Left lung (tissue), 10 donors: ENCODE measurements around the gene CIDEB. TPM values are rescaled to one million over a fixed set of nuclear protein-coding genes. Genes with fewer than 3 reads are reported as not detected.
A peak's percentile ranks its signal among the peaks of the same experiment; 100 is the strongest.

Experiments
- ATAC-seq: fragments of 200-7000 bp; cut with Tn5 transposase; one replicate; pipeline ENCODE4 v1.9.1; 2020; ENCODE audit warnings: moderate library complexity
- DNase-seq, 4 donors: peaks; one replicate each; pipeline ENCODE4 v3.0.0-alpha.2; 2013 to 2020
- H3K27ac ChIP-seq, 2 donors: fragments of 200-600 bp; sonication (generic) in 1 of 2; one replicate each; pipeline versions ENCODE4 v1.5.0 to v1.8.0; 2020 to 2021
- H3K27me3 ChIP-seq, 2 donors: fragments of 200-600 bp; sonication (generic) in 1 of 2; one replicate each; pipeline versions ENCODE4 v1.5.0 to v1.8.0; 2020 to 2021
- H3K36me3 ChIP-seq, 2 donors: fragments of 200-600 bp; sonication (generic) in 1 of 2; one replicate each; pipeline versions ENCODE4 v1.5.0 to v1.8.0; 2020 to 2021
- H3K4me1 ChIP-seq, 2 donors: fragments of 200-600 bp; one replicate each; pipeline ENCODE4 v1.8.0; 2021
- H3K4me3 ChIP-seq, 2 donors: fragments of 200-600 bp; sonication (generic) in 1 of 2; one replicate each; pipeline versions ENCODE4 v1.5.0 to v1.8.0; 2020 to 2021; ENCODE audit warnings: mild to moderate bottlenecking in 1 of 2
- H3K9me3 ChIP-seq, 2 donors: fragments of 200-600 bp; sonication (generic) in 1 of 2; one replicate each; pipeline versions ENCODE4 v1.5.0 to v1.8.0; 2020 to 2021
- intact Hi-C, 2 donors: fragments of 100-400 bp; cut with DNase I; formaldehyde crosslinking; loops; one replicate each; pipeline versions ENCODE4 v1.11.2 to v1.14.2; 2022
- polyA plus RNA-seq, 6 donors: library from polyadenylated mRNA; unstranded; fragments of 120-200 nt; gene quantifications; one replicate each; pipeline ENCODE4 v1.2.1, GENCODE V29; 2013; ENCODE audit not compliant: insufficient read length in 6 of 6
- total RNA-seq, 2 donors: library from RNA; stranded (reverse); fragmentation: NEBNext Ultra II Directional; extraction: Animal tissue kit (Norgen Biotek cat#: 25700); gene quantifications; one replicate each; pipeline ENCODE4 v1.2.1, GENCODE V29; 2021
- TF ChIP-seq, protein P1 (sequence below), 2 donors: fragments of 200-600 bp; sonication (generic) in 1 of 2; IDR thresholded peaks; one replicate each; pipeline versions ENCODE4 v1.5.0 to v1.8.0; 2021; ENCODE audit warnings: antibody characterized with exemption in 2 of 2
- donor health status: DM: no; HTN: yes; CAD: no.
- donor health status: DM: no; HTN: no; CAD: no.

The CIDEB gene
- total and polyA plus RNA-seq, 8 donors, result 9.2 to 22.7 (median 13.9) TPM

- TF ChIP-seq, protein P1, sequence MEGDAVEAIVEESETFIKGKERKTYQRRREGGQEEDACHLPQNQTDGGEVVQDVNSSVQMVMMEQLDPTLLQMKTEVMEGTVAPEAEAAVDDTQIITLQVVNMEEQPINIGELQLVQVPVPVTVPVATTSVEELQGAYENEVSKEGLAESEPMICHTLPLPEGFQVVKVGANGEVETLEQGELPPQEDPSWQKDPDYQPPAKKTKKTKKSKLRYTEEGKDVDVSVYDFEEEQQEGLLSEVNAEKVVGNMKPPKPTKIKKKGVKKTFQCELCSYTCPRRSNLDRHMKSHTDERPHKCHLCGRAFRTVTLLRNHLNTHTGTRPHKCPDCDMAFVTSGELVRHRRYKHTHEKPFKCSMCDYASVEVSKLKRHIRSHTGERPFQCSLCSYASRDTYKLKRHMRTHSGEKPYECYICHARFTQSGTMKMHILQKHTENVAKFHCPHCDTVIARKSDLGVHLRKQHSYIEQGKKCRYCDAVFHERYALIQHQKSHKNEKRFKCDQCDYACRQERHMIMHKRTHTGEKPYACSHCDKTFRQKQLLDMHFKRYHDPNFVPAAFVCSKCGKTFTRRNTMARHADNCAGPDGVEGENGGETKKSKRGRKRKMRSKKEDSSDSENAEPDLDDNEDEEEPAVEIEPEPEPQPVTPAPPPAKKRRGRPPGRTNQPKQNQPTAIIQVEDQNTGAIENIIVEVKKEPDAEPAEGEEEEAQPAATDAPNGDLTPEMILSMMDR (IDR thresholded peaks at IDR 0.05), result no peak
- DNase-seq, result no peak
- Histone ChIP-seq H3K4me3 (no peak overlapping the region), H3K4me1 (peaks cover 15 to 99% of the 10 kb centered on the region in 2 donors), H3K27ac (peak overlapping the region in 1 of 2 donors; percentile 88), H3K27me3 (no peaks in the 10 kb centered on the region), H3K36me3 (no peaks in the 10 kb centered on the region), H3K9me3 (no peaks in the 10 kb centered on the region)
- intact Hi-C loops, result no loop called here
- ATAC-seq, result no peak
These were observed 30.7 kb downstream of the CIDEB start for GRCh38 chr14:24277071-24277470.

DNA sequence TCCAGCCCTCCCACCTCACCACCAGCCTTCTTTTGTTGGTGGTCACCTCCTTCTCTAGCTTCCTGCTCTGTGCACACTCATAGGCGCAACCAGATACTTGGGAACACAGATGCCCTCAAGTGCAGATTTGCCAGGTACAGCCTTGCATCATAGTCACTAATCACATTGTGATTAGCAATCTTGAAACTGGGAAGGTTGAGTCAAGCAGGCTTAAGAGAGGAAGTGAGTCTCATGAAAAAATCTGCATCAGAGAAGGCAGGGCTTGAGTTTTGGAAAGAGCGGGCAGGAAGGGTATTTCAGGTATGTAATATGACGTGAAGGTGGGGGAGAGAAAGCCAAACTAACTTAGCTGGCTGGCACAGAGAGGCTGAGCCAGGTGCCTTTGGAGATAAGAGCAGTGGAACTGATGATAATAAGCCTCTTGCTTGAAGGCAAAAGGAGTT is 33.7 kb downstream of the CIDEB start:
- peak in 1 of 4 donors; percentile 44 for DNase-seq

DNA sequence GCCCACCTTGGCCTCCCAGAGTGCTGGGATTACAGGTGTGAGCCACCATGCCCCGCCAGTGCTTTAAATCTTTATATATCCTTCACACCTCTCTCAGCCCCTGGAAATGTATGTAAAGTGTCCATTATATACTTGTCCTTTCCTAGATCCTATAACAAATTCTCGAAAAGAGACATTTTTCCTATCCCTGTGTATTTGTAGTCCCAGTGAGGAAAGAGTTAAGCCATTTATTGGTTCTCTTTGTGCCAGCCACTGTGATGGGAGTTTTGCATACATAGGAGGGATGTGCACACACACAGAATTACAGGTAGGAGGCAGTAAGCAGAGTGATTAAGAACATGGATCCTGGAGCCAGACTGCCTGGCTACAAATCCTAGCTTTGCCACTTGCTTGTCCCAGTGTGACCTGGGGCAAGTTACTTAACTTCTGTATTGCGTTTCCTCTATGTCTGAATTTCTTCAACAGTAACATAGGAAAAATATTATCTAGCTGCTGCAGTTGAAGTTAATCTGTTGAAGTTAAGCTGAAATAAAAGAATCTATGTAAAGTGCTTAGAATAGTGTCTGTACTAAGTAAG is 34.3 kb downstream of the CIDEB start:
- no peak for ATAC-seq
- peak overlapping the region; percentile 97 to 99 for H3K27ac ChIP-seq

More for the DNA sequence above, 33.7 kb downstream of the CIDEB start:
- Histone ChIP-seq H3K9me3 (no peaks in the 10 kb centered on the region), H3K4me1 (peaks cover 23 to 81% of the 10 kb centered on the region in 2 donors), H3K27ac (peak overlapping the region; percentile 97 to 99), H3K36me3 (peaks cover 0 to 12% of the 10 kb centered on the region in 2 donors), H3K27me3 (no peaks in the 10 kb centered on the region), H3K4me3 (no peak overlapping the region)
- TF ChIP-seq, protein P1 (IDR thresholded peaks at IDR 0.05), result no peak
- peak; percentile 49 for ATAC-seq
- intact Hi-C loops, result no loop called here

GRCh38 chr14:24272467-24272866 is 35.3 kb downstream of the CIDEB start:
- Histone ChIP-seq H3K9me3 (no peaks in the 10 kb centered on the region), H3K27ac (peak overlapping the region; percentile 97 to 99), H3K4me1 (peaks cover 23 to 65% of the 10 kb centered on the region in 2 donors), H3K27me3 (no peaks in the 10 kb centered on the region), H3K4me3 (no peak overlapping the region), H3K36me3 (peaks cover 0 to 28% of the 10 kb centered on the region in 2 donors)
- peak in 1 of 4 donors; percentile 30 for DNase-seq
- ATAC-seq, result peak; percentile 2
- TF ChIP-seq, protein P1 (IDR thresholded peaks at IDR 0.05), result no peak
- intact Hi-C loops, result no loop called here

More for the DNA sequence above, 34.3 kb downstream of the CIDEB start:
- H3K36me3 ChIP-seq, result peaks cover 0 to 18% of the 10 kb centered on the region in 2 donors
- no peak for DNase-seq
- intact Hi-C loops, result no loop called here
- no peaks in the 10 kb centered on the region for H3K9me3 ChIP-seq
- H3K27me3 ChIP-seq, result no peaks in the 10 kb centered on the region
- TF ChIP-seq, protein P1 (IDR thresholded peaks at IDR 0.05), result no peak
- no peak overlapping the region for H3K4me3 ChIP-seq
- peaks cover 23 to 75% of the 10 kb centered on the region in 2 donors for H3K4me1 ChIP-seq

DNA sequence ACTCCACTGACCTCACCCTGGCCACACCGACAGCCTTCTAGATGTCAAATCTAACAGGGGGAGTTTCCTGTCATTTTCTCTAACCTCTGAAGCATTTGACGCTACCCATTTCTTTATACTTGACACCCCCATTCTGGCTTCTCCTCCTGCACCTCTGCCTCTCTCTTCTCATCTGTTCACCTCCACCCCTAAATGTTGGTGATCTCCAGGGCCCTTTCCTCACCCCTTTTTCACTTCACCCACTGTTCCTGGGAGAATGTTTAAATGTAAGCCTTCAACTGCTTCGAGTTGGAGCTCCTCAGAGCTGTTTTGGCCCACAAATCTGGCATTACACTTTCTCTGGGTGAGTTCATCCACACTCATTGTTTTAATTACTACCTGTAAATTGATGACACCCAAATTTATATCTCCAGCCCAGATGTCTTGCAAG is 35.9 kb downstream of the CIDEB start:
- peak overlapping the region; percentile 77 to 84 for H3K4me3 ChIP-seq
- ATAC-seq (no peak), DNase-seq (no peak)
- H3K27me3 ChIP-seq, result no peaks in the 10 kb centered on the region
- H3K27ac ChIP-seq, result peak overlapping the region; percentile 97 to 99
- H3K4me1 ChIP-seq, result peaks cover 23 to 58% of the 10 kb centered on the region in 2 donors
- H3K9me3 ChIP-seq, result no peaks in the 10 kb centered on the region
- intact Hi-C loops, result no loop called here
- TF ChIP-seq, protein P1 (IDR thresholded peaks at IDR 0.05), result no peak
- H3K36me3 ChIP-seq, result peaks cover 0 to 34% of the 10 kb centered on the region in 2 donors
